Activated effector memory CD4-positive, alpha-beta T cell treated with Interleukin-2 at 50 U/mL for 16 hours (primary cell): ENCODE measurements around the gene ARHGAP15.

ENCODE experiments used
- DNase-seq: peaks from one replicate; pipeline ENCODE4 v3.0.0-alpha.2; 2020

The ARHGAP15 gene

GRCh38 chr2:143674051-143674450 is 544.8 kb downstream of the ARHGAP15 start:
- no peak for DNase-seq

DNA sequence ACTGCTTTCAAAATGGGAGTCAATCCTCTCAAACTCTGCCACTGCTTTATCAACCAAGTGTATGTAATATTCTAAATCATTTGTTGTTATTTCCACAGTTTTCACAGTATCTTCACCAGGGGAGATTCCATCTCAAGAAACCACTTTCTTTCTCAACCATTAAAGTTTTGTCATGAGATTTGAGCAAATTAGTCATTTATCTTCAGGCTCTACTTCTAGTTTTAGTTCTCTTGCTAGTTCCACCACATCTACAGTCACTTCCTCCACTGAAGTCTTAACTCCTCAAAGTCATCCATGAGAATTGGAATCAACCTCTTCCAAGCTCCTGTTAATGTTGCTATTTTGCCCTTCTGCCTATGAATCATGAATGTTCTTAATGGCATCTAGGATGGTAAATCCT is 545.8 kb downstream of the ARHGAP15 start:
- DNase-seq = no peak

DNA sequence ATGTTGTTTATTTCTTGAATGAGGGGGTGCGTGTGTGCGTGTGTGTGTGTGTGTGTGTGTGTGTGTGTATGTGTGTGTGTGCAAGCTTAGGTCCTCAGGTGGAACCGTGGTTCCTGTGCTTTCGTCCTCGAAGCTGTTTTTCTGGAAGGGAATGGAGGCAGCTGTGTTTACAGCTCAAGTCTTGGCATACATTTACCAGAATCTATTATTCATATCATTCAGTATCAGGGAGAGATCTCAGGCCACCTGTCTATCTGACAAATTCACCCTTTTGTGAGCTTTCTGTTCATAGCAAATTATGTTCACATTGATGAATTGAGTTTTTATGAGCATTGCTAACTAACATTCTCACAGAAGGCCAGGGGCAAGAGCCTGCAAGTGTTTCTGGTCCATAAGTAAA is 550.4 kb downstream of the ARHGAP15 start:
- DNase-seq = no peak

- no peak for DNase-seq
These were observed 551.7 kb downstream of the ARHGAP15 start for GRCh38 chr2:143680885-143681405.

GRCh38 chr2:143682436-143683055 is 553.3 kb downstream of the ARHGAP15 start:
- no peak for DNase-seq

DNA sequence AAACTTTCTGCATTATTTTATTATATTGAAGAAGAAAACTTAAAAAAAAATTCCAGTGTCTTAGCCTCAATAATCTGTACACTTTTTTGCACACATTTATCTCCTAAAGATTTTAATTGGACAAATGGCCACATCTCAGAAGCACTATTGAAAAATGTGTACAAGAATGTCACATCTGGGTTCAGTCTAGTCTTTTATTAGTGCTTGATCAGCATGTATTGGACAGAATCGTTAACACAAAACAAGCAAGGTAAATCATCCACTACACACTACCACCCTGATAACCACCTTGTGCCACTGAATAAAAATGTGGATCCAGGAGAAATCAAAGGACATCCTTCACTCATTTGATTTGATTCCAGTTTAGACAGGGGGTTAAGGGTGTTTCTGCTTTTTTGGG is 554.8 kb downstream of the ARHGAP15 start:
- no peak for DNase-seq

DNA sequence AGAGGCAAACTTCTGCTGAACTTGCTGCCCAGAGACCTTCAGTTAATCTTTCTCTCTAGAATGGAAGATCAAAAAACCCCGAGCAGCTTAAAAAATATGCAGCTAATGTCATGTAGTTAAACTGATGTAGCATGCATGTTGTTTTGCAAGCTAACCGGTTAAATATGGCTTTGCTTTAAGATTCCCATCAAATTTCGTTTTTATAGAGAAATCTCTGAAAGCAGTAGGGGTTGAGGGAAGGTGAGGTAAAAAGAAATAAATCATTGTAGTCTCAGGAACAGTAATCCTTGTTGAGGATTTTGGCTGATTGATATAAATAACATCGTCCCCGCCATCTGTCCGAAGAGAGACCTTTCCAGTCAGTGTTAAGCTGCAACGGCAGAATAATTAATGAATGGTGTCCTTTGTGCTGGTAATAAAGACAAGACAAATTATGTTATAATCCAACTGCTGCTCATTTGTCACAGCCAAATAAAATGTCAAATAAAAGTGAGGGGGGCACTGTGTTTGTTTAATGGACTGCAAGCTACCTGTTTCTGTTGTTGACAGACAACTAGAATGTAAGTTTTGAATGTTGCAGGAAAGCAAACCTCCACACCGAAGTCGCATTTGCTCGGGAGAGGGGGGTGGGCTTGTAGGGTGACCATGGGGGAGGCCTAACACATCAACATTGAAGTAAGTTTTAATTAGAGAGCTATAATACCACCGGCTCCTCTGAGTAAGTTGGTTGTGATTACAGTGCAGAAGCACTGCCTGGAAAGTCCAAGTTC is 555.5 kb downstream of the ARHGAP15 start:
- no peak for DNase-seq

- DNase-seq = no peak
These were observed 556.3 kb downstream of the ARHGAP15 start for GRCh38 chr2:143685421-143686078.

- DNase-seq = no peak
These were observed 557.5 kb downstream of the ARHGAP15 start for GRCh38 chr2:143686585-143687164.

GRCh38 chr2:143688248-143688647 is 559.0 kb downstream of the ARHGAP15 start:
- DNase-seq = no peak

DNA sequence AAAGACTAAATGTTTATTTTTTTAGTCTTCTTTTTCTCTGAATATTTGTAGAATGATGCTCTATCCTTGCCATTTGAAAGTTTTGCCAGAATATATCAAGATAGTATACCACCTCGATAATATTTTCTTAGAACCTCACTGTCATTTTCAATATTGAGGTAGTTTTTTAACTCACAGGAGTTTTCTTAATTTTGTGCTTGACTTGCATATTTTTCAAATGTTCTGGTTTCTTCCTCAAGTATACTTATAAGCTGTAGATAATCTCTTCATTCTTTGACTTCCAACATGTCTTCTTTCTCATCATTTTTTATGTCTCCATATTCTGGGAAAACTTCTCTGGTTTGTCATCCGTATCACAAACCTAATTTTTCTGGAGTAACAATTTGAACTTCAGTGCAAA is 559.6 kb downstream of the ARHGAP15 start:
- DNase-seq = no peak

GRCh38 chr2:143689541-143689940 is 560.3 kb downstream of the ARHGAP15 start:
- no peak for DNase-seq

DNA sequence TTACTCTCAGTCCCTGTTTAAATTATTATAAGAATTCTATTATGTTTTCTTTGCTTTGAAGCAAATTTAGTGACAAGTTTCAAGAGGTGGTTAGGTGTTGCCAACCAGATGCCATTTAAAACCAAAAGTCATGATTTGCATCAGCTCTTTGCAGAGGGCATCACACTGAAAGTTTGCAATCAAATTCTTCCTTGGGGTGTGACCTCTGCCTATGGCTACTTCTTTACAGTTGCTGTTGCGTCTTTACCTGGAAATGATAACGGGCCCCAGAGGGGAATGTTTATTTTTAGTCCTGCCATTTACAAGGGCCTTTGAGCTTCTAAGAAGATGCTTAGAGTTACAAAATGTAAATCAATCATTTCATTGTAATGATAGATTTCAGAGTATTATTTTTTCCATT is 561.0 kb downstream of the ARHGAP15 start:
- no peak for DNase-seq

DNA sequence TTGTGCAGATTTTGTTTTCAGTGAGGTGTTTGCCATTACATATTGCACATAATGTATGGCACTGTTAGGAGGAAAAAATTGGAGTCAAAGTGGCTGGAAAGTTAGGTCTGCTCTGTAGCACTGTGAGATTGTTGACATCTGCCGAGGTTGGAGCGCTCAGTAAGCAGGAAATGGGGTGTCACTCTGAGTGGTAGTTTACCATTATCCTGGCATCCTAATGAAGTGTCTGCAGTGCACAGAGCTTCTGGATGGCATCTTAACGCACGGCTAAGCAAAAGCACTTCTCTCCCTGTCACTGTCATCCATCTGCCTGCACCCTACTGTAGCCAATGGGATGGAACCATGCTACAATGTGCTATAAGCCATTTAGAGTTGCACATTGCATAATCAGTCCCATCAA is 561.9 kb downstream of the ARHGAP15 start:
- DNase-seq = no peak

DNA sequence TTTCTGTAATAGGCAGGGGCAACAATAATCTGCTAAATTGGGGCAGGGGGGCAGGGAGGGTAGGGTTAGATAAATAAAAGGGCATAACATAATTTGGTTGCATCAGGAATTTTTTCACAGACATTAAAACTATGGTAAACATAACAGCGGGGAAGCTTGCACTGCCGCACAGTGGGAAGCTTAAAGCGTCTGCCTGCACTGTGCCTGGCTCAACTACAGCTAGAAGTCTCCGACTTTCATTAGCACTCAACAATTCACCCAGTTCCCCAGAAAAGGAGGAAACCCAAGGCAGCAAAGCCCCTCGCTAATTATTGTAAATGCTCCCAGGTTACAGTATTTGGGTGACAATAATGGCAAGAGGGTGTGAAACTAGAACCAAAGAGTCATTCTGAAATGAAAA is 562.9 kb downstream of the ARHGAP15 start:
- DNase-seq = no peak

DNA sequence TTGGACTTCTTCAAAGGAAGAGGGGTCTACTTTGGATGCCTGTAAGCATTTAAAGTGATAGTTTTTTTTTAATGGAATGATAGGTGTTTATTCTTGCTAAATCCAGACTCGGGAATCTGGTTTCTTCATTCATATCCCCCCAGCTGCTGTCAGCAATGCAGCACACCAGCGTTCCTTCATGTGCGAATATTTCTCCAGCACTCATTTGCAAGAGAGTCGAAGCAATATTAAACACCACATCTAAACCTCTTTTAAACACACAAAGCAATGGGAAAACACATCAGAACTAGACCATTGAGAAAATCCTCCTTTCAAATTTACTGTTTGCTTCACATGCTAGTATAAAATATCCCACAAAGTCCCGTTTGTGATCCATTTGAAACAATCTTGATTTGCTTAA is 563.7 kb downstream of the ARHGAP15 start:
- DNase-seq = no peak

GRCh38 chr2:143694335-143694734 is 565.1 kb downstream of the ARHGAP15 start:
- no peak for DNase-seq

- DNase-seq = no peak
These were observed 567.4 kb downstream of the ARHGAP15 start for GRCh38 chr2:143696651-143697050.

- no peak for DNase-seq
These were observed 568.5 kb downstream of the ARHGAP15 start for GRCh38 chr2:143697744-143698143.

DNA sequence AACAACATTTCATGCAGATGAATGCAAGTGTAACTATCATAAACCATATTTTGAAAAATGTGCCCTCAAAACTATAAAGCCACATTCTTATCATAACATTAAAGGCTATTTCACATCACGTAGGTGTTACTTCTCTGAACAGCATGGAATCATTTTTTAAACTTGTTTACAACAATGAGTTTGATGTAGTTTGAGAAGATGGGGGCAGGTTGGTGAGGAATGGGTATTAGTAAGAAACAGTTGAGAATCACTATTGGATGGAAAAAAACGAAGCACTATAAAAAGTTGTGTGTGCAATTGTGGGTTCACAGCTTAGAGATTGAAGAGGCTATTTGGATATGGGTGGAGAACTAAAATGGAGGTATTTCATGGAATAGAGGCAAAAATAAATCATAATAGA is 569.1 kb downstream of the ARHGAP15 start:
- DNase-seq = no peak

DNA sequence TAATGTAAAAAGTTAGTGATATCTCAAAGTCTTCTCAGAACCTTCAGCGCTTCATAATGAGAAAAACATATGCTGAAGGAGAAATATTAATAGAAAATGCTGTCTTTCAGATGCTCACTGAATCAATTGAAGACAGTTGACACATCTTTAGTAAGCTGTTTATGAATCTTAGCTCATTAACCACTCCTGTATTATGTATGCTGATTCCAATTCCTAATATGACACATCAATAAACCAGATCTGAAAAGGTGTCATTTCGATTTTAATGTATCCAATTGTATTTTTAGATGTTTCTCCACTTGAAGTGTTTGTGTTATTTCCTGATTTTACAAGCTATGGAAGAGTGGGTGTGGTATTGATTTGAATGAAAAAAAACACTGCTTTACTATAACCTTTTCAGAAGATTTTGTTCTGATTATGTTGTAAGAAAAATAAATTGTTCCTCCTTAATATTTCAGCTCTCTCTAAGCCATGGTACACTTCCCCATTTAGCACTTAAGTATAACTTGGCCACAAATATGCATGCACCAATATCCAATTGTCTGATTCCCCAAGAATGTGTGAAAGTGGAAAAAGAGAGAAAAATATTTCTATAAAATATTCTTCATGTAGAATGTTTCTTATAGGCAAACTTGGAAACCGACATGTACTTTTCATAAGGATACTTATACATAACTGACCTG is 569.8 kb downstream of the ARHGAP15 start:
- no peak for DNase-seq

DNA sequence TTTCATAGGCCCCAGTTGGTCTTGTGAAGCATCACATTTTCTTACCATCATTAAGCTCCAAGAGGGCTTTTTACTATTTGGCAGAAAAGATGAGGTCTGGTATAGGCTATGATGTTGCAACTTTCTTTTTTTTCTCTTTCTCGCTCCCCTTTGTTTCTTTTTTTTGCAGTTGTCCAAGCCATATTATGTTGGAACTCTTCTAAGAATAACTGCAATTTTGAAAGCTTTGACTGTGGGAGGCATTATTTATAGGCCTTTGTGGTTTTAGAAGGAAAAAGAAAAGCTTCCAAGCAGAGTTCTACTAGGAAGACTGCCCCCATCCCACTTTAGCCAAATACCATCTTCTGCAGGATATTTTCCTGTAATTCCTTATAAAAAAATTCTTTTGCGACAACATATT is 571.6 kb downstream of the ARHGAP15 start:
- no peak for DNase-seq

DNA sequence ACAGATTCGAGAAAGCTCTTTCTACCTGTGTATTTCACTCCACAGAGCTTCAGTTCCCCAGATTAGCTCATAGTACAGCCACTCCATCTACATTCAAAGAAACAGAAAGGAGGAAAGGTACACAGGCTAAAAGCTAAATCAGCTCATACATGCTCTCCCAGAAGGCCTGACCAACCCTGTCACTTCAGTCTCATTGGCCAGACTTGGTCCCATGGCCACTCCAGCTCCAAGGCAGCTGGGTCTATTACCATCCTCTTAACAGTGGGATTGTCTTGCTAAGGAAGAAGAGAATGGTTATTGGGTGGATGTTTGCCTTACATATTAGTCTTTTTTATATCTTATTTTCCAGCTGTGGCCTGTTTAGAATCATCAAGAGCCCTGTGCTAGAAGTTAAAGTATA is 572.6 kb downstream of the ARHGAP15 start:
- DNase-seq = no peak
